ENCODE results near the gene NET1. TPM values are rescaled to one million over a fixed set of nuclear protein-coding genes. Genes with fewer than 3 reads are reported as not detected.

Gene NET1
- total and polyA plus RNA-seq, 2 donors (not counting 3 experiments of a cell fraction or from before 2014, with no cell fraction given), result 14.4 to 46.3 TPM

DNA sequence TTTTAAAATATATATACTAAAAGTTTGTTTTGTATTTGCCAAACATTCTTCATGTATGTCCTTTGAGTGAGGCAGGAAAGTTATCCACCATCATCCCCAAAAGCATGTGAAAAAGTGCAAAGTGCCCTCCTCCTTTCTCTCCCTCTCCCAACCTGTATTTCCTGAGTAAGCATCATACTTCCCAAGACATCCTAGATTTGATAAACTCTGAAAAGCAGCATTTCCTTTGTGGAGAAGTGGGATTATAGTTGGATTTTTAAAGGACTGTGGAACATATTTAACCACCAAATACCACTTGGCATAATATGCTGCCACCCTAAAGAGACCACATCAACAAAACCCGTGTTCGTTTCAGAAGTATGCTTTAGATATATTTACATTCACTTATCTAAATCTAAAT lies 36.9 kb downstream of the NET1 start:
- peak overlapping the region; percentile 50 for H3K27ac ChIP-seq (ENCODE audit: insufficient read depth, low read depth, low read length)
- BruUV-seq (replicated peaks), result TSS peak; percentile 44
- no peak for TF ChIP-seq POLR2A (IDR thresholded peaks at IDR 0.05; ENCODE audit: low read depth, low read length)
- TF ChIP-seq EZH2 (IDR thresholded peaks at IDR 0.05; ENCODE audit: borderline replicate concordance, low read depth, low read length, severe bottlenecking), result no peak
- no peak for TF ChIP-seq FOS (IDR thresholded peaks at IDR 0.05; ENCODE audit: borderline replicate concordance, insufficient read depth, low read length)
- TF ChIP-seq GATA2 (IDR thresholded peaks at IDR 0.05; ENCODE audit: insufficient read depth, insufficient read length, low read depth, low read length), result no peak
- TF ChIP-seq, protein P1, sequence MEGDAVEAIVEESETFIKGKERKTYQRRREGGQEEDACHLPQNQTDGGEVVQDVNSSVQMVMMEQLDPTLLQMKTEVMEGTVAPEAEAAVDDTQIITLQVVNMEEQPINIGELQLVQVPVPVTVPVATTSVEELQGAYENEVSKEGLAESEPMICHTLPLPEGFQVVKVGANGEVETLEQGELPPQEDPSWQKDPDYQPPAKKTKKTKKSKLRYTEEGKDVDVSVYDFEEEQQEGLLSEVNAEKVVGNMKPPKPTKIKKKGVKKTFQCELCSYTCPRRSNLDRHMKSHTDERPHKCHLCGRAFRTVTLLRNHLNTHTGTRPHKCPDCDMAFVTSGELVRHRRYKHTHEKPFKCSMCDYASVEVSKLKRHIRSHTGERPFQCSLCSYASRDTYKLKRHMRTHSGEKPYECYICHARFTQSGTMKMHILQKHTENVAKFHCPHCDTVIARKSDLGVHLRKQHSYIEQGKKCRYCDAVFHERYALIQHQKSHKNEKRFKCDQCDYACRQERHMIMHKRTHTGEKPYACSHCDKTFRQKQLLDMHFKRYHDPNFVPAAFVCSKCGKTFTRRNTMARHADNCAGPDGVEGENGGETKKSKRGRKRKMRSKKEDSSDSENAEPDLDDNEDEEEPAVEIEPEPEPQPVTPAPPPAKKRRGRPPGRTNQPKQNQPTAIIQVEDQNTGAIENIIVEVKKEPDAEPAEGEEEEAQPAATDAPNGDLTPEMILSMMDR (IDR thresholded peaks at IDR 0.05; ENCODE audit: extremely low read depth in 1 of 2, insufficient read depth in 1 of 2, low read depth in 1 of 2, low read length in 2 of 2), result no peak
- no peak for TF ChIP-seq POLR2AphosphoS5 (IDR thresholded peaks at IDR 0.05; ENCODE audit: insufficient read depth, low read depth, low read length)
- TF ChIP-seq MAX (IDR thresholded peaks at IDR 0.05; ENCODE audit: insufficient read depth, insufficient read length), result no peak
- TF ChIP-seq JUN (IDR thresholded peaks at IDR 0.05; ENCODE audit: borderline replicate concordance, insufficient read depth, insufficient read length, low read depth), result no peak
- TF ChIP-seq MYC (IDR thresholded peaks at IDR 0.05; ENCODE audit: low read depth, low read length), result no peak
- H3K9me3 ChIP-seq (replicated peaks; ENCODE audit: control insufficient read depth, insufficient read depth, low read length), result no peaks in the 10 kb centered on the region
- peak overlapping the region; percentile 91 for H3K4me2 ChIP-seq (ENCODE audit: insufficient read depth, low read length)
- H3K9me1 ChIP-seq (replicated peaks; ENCODE audit: control insufficient read depth, extremely low read depth, insufficient read depth, low read length), result no peaks in the 10 kb centered on the region
- H3K4me3 ChIP-seq (replicated peaks in 1 of 3; ENCODE audit: insufficient read depth in 1 of 3, low read depth in 1 of 3, low read length in 3 of 3), result peak overlapping the region; percentile 10 to 89 (median 20)
- peak overlapping the region; percentile 88 for H3K9ac ChIP-seq (replicated peaks; ENCODE audit: extremely low read depth, insufficient read depth, low read length)
- H3K4me1 ChIP-seq (ENCODE audit: control insufficient read depth, extremely low read depth, insufficient read depth, low read length), result peaks cover 35% of the 10 kb centered on the region
- CTCF ChIA-PET, result interaction anchor here (10.4 kb wide), 1 partner anchor 175 kb away, joined by 309 read pairs; no protein-coding TSS in a partner anchor
- intact Hi-C loops (cut with micrococcal nuclease) (loop anchor here (5.0 to 10.0 kb wide), 2 partner anchors 146 to 423 kb away; no protein-coding TSS in a partner anchor), dilution Hi-C loops (cut with MboI; ENCODE audit: extremely low pct_ligation_motif_present, low sequenced_read_pairs) (no loop called here)
- H3K79me2 ChIP-seq (ENCODE audit: control insufficient read depth, insufficient read depth, low read length), result peaks cover 36% of the 10 kb centered on the region
- no peak overlapping the region for H2AFZ ChIP-seq (ENCODE audit: low read depth, low read length)
- FAIRE-seq (no peak), DNase-seq (ENCODE audit: low read depth, low spot score) (peak; percentile 56)
- H3K36me3 ChIP-seq (ENCODE audit: control insufficient read depth in 2 of 2, extremely low read depth in 1 of 2, insufficient read depth in 2 of 2, low read length in 2 of 2), result peaks cover 5 to 14% of the 10 kb centered on the region in 2 experiments
- H3K27me3 ChIP-seq (ENCODE audit: control insufficient read depth in 2 of 2, insufficient read depth in 2 of 2, low read length in 2 of 2), result no peaks in the 10 kb centered on the region
- no peaks in the 10 kb centered on the region for H4K20me1 ChIP-seq (replicated peaks; ENCODE audit: control insufficient read depth, extremely low read depth, insufficient read depth, low read length)
- POLR2A ChIA-PET, result no interaction called here
